22Rv1 (cell line): ENCODE results near the gene GALNT17.

Source experiments
- ZFX ChIP-seq: fragments of 450-650 bp; IDR thresholded peaks from 2 replicates; pipeline ENCODE4 v1.6.1; 2017; ENCODE audit warnings: antibody characterized with exemption, borderline replicate concordance
- TF ChIP-seq, protein P1 (sequence below): fragments of 450-650 bp; IDR thresholded peaks from 2 replicates; pipeline ENCODE4 v1.5.1; 2017; ENCODE audit warnings: mild to moderate bottlenecking

GRCh38 chr7:71750290-71750689 lies 618.3 kb downstream of the GALNT17 start:
- TF ChIP-seq, protein P1, sequence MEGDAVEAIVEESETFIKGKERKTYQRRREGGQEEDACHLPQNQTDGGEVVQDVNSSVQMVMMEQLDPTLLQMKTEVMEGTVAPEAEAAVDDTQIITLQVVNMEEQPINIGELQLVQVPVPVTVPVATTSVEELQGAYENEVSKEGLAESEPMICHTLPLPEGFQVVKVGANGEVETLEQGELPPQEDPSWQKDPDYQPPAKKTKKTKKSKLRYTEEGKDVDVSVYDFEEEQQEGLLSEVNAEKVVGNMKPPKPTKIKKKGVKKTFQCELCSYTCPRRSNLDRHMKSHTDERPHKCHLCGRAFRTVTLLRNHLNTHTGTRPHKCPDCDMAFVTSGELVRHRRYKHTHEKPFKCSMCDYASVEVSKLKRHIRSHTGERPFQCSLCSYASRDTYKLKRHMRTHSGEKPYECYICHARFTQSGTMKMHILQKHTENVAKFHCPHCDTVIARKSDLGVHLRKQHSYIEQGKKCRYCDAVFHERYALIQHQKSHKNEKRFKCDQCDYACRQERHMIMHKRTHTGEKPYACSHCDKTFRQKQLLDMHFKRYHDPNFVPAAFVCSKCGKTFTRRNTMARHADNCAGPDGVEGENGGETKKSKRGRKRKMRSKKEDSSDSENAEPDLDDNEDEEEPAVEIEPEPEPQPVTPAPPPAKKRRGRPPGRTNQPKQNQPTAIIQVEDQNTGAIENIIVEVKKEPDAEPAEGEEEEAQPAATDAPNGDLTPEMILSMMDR = no peak
- no peak for TF ChIP-seq ZFX
